ENCODE data around the gene HRC. TPM values are rescaled to one million over a fixed set of nuclear protein-coding genes. Genes with fewer than 3 reads are reported as not detected.
A peak's percentile ranks its signal among the peaks of the same experiment; 100 is the strongest.

Gene HRC
- polyA plus RNA-seq, 1 of the 3 experiments (the other 2 are of a cell fraction): not detected

- TF ChIP-seq CTCF (IDR thresholded peaks at IDR 0.05) (no peak), ZBTB33 (IDR thresholded peaks at IDR 0.05; ENCODE audit: borderline replicate concordance, low read depth) (no peak)
- TF ChIP-seq, protein P1, sequence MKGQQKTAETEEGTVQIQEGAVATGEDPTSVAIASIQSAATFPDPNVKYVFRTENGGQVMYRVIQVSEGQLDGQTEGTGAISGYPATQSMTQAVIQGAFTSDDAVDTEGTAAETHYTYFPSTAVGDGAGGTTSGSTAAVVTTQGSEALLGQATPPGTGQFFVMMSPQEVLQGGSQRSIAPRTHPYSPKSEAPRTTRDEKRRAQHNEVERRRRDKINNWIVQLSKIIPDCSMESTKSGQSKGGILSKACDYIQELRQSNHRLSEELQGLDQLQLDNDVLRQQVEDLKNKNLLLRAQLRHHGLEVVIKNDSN (IDR thresholded peaks at IDR 0.05; ENCODE audit: borderline replicate concordance, low read depth): no peak
These were observed 26.5 kb downstream of the HRC start (continued) for GRCh38 chr19:49128545-49129237.

DNA sequence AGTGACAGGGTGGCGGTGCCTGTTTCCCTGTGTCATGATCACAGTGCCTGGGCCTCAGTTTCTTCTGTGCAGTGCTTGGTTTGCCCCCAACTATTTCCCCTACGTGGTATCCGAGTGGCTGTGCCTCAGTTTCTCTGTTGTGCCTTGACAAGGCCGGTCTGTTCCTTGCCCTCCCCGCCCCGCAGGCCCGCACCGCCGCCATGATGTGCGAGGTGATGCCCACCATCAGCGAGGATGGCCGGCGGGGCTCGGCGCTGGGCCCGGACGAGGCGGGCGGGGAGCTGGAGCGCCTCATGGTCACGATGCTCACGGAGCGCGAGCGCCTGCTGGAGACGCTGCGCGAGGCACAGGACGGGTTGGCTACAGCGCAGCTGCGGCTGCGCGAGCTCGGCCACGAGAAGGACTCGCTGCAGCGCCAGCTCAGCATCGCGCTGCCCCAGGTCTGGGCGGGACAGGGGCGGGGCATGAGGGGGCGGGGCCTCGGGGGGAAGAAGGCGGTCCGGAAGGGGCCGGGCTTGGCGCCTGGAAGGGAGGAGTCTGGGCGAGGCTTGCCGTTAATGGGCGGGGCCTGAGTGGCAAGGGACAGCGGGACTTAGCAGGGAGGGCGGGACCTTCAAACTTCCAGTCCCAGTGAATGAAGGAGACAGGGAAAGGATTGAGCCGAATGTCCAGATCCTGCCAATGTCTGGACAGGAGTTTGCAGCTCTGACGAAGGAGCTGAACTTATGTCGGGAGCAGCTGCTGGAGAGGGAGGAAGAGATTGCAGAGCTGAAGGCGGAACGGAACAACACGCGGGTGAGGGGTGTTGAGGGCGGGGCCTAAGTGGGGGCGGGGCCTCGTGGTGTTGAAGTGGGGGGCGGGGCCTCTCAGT is 27.3 kb downstream of the HRC start:
- ChIA-PET CTCF (interaction anchor here (0.6 to 2.9 kb wide), 11 partner anchors 10 to 71 kb away, joined by 3 to 11 read pairs (median 5); partner anchors contain the start of gene HRC), POLR2A (interaction anchor here (0.7 to 2.0 kb wide), 7 partner anchors 11 to 325 kb away, joined by 3 to 10 read pairs (median 3); partner anchors contain the start of genes ALDH16A1 and LIN7B)
- TF ChIP-seq TAF1 (IDR thresholded peaks at IDR 0.05; ENCODE audit: borderline replicate concordance, low read depth, low read length) (no peak), FOXM1 (IDR thresholded peaks at IDR 0.05; ENCODE audit: low read depth) (no peak), RFX5 (IDR thresholded peaks at IDR 0.05; ENCODE audit: low read length) (no peak), REST (IDR thresholded peaks at IDR 0.05; ENCODE audit: low read depth, low read length) (peak; percentile 68), NRF1 (IDR thresholded peaks at IDR 0.05; ENCODE audit: low read depth, low read length) (peak; percentile 91), GATA2 (CRISPR knock-in tag; IDR thresholded peaks at IDR 0.05) (no peak), RAD21 (IDR thresholded peaks at IDR 0.05; ENCODE audit: low read length) (peak; percentile 22; the same call in 1 of the 2 replicates), CHD2 (IDR thresholded peaks at IDR 0.05; ENCODE audit: low read length, partially characterized antibody) (peak; percentile 23), ELF1 (IDR thresholded peaks at IDR 0.05) (no peak), POLR2AphosphoS5 (IDR thresholded peaks at IDR 0.05; ENCODE audit: low read depth, low read length) (no peak)
- TF ChIP-seq, protein P2, sequence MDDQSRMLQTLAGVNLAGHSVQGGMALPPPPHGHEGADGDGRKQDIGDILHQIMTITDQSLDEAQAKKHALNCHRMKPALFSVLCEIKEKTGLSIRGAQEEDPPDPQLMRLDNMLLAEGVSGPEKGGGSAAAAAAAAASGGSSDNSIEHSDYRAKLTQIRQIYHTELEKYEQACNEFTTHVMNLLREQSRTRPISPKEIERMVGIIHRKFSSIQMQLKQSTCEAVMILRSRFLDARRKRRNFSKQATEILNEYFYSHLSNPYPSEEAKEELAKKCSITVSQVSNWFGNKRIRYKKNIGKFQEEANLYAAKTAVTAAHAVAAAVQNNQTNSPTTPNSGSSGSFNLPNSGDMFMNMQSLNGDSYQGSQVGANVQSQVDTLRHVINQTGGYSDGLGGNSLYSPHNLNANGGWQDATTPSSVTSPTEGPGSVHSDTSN (IDR thresholded peaks at IDR 0.05): 0 out of 2 replicates have a peak, but pooled peaks have one; percentile 23
- TF ChIP-seq, protein P3, sequence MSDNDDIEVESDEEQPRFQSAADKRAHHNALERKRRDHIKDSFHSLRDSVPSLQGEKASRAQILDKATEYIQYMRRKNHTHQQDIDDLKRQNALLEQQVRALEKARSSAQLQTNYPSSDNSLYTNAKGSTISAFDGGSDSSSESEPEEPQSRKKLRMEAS (IDR thresholded peaks at IDR 0.05; ENCODE audit: low read depth): peak; percentile 100

More for the DNA sequence above, 27.3 kb downstream of the HRC start:
- Histone ChIP-seq H2AFZ (ENCODE audit: low read depth) (peak overlapping the region; percentile 92), H3K36me3 (replicated peaks in 1 of 2; ENCODE audit: control insufficient read depth in 1 of 2, insufficient read depth in 2 of 2, low read length in 1 of 2) (no peaks in the 10 kb centered on the region), H3K79me2 (ENCODE audit: insufficient read depth) (no peaks in the 10 kb centered on the region), H3K4me2 (peak overlapping the region; percentile 70), H3K9me2 (no peaks in the 10 kb centered on the region), H3K27ac (ENCODE audit: low read depth in 2 of 2, low read length in 1 of 2) (peak overlapping the region; percentile 30 to 73; a peak in 3 of 4 replicates), H3K27me3 (ENCODE audit: insufficient read depth) (no peaks in the 10 kb centered on the region), H3F3A (replicated peaks; ENCODE audit: insufficient read depth) (no peaks in the 10 kb centered on the region), H3K4me1 (ENCODE audit: control insufficient read depth in 1 of 2, insufficient read depth in 2 of 2, low read depth in 1 of 2, low read length in 1 of 2) (peaks cover 10 to 11% of the 10 kb centered on the region in 2 experiments; a peak in 2 of 4 replicates), H3K9me3 (no peaks in the 10 kb centered on the region), H3K9ac (no peak overlapping the region), H4K20me1 (ENCODE audit: insufficient read depth) (no peaks in the 10 kb centered on the region), H3K4me3 (ENCODE audit: low read depth in 2 of 2, low read length in 1 of 2) (peak overlapping the region; percentile 36 to 47; a peak in 3 of 4 replicates)
- peak; percentile 99 for DNase-seq
- 20% methylated on average over 20 of the region's 63 CpGs for WGBS (ENCODE audit: low lambda C conversion rate)
